ENCODE results near the gene ATF5. TPM values are rescaled to one million over a fixed set of nuclear protein-coding genes. Genes with fewer than 3 reads are reported as not detected.
"Not testable (repeated sequence)": the region's sequence is repeated elsewhere in the genome, so short reads cannot be mapped to it uniquely, and the experiment has no call there.

ATF5 gene
- total and polyA plus RNA-seq, 2 experiments from 2014 or later = 23.8 to 34.4 TPM

DNA sequence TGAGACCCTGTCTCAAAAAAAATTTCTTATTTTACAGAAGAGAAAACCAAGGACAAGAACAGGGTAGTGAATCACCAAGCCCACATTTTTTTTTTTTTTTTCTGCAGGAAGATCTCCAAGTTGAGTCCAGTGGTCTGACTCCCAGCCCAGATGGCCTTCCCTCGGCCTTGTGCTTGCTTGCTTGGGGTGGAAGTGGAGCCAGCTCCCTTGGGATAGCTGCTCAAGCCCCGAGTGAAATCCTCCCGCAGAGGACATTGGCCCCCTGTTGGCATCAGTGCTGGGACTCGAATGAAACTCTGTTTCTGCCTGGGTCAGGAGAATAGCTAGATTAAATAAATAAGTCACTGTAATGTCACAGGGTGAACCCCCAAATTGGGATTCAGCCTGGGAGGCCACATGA lies 9.7 kb downstream of the ATF5 start:
- no peak overlapping the region for H2AFZ ChIP-seq

DNA sequence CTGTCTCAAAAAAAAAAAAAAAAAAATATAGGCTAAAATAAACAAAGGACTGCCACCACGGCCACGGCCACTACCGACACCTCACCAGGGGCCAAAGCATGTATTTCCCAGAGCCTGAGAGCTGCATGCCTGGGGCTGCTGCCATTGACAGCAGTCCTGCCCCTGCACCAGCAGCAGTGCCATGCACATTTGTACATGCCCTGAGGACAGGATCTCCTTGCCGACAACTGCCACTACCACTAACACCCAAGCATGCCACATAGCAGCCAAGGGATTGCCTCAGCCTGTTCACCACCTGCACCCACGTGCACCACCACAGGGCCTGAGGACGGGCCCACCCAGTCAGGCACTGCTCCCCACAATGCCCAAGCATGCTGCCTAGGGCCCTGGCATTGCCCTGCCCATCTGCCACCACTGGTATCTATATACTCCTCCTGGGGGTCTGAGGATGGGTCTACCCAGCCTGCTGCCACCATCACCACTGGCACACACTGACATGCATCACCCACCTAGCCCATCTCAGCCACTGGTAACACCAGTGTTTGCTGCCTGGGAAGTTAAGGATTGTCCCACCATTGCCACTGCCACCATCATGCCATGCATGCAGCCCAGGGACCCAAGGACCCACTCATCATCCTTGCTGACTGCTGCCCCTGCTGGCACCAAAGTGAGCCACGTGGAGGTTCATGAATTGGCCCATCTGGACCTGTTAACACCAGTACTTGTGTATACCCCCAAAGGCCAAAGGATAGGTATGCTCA lies 10.9 kb downstream of the ATF5 start:
- no peak for TF ChIP-seq EZH2 (IDR thresholded peaks at IDR 0.05; ENCODE audit: borderline replicate concordance)
- Histone ChIP-seq H3K9me3 (ENCODE audit: low read depth) (no peaks in the 10 kb centered on the region), H3K79me2 (no peaks in the 10 kb centered on the region), H3K36me3 (replicated peaks; ENCODE audit: insufficient read depth, low read depth) (no peaks in the 10 kb centered on the region), H3K4me1 (ENCODE audit: insufficient read depth) (peaks cover 3% of the 10 kb centered on the region), H3K4me2 (no peak overlapping the region), H3K27me3 (no peaks in the 10 kb centered on the region), H2AFZ (no peak overlapping the region), H3K4me3 (no peak overlapping the region), H3K9me2 (replicated peaks; ENCODE audit: insufficient read depth) (no peaks in the 10 kb centered on the region), H3K27ac (no peak overlapping the region), H4K20me1 (ENCODE audit: insufficient read depth, poor library complexity, severe bottlenecking) (no peaks in the 10 kb centered on the region)
- WGBS (ENCODE audit: low lambda C conversion rate, missing lambda C conversion rate) = 76% methylated on average over 7 of the region's 7 CpGs
- DNase-seq (ENCODE audit: low spot score) = no peak

More for the DNA sequence above, 9.7 kb downstream of the ATF5 start:
- Histone ChIP-seq H4K20me1 (ENCODE audit: insufficient read depth, poor library complexity, severe bottlenecking) (no peaks in the 10 kb centered on the region), H3K36me3 (replicated peaks; ENCODE audit: insufficient read depth, low read depth) (no peaks in the 10 kb centered on the region), H3K9me2 (replicated peaks; ENCODE audit: insufficient read depth) (no peaks in the 10 kb centered on the region), H3K4me2 (no peak overlapping the region), H3K27me3 (no peaks in the 10 kb centered on the region), H3K4me1 (ENCODE audit: insufficient read depth) (peaks cover 3% of the 10 kb centered on the region), H3K79me2 (no peaks in the 10 kb centered on the region), H3K4me3 (no peak overlapping the region), H3K9me3 (ENCODE audit: low read depth) (no peaks in the 10 kb centered on the region), H3K27ac (no peak overlapping the region)
- WGBS (ENCODE audit: low lambda C conversion rate, missing lambda C conversion rate) = 92% methylated on average over 4 of the region's 4 CpGs
- TF ChIP-seq EZH2 (IDR thresholded peaks at IDR 0.05; ENCODE audit: borderline replicate concordance) = no peak
- TF ChIP-seq, protein P1, sequence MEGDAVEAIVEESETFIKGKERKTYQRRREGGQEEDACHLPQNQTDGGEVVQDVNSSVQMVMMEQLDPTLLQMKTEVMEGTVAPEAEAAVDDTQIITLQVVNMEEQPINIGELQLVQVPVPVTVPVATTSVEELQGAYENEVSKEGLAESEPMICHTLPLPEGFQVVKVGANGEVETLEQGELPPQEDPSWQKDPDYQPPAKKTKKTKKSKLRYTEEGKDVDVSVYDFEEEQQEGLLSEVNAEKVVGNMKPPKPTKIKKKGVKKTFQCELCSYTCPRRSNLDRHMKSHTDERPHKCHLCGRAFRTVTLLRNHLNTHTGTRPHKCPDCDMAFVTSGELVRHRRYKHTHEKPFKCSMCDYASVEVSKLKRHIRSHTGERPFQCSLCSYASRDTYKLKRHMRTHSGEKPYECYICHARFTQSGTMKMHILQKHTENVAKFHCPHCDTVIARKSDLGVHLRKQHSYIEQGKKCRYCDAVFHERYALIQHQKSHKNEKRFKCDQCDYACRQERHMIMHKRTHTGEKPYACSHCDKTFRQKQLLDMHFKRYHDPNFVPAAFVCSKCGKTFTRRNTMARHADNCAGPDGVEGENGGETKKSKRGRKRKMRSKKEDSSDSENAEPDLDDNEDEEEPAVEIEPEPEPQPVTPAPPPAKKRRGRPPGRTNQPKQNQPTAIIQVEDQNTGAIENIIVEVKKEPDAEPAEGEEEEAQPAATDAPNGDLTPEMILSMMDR (IDR thresholded peaks at IDR 0.05; ENCODE audit: poor library complexity) = no peak
- no peak for TF ChIP-seq EZH2phosphoT487 (IDR thresholded peaks at IDR 0.05; ENCODE audit: low read depth, severe bottlenecking, unreplicated experiment)
- DNase-seq (ENCODE audit: low spot score) = no peak

DNA sequence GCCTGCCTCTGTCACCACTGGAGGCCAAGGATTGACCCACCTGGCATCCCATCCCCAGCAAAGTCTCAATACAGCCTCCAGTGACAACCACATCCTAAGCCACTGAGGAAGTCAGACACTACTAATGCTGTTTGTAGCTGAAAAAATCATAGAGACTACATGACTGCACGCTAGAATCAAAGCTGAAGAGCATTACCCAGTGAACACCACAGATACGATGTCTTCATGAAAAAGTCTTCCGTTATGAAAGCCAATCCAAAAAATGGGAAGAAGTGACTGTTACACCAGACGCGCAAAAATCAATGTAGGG lies 11.4 kb downstream of the ATF5 start:
- Histone ChIP-seq H4K20me1 (ENCODE audit: insufficient read depth, poor library complexity, severe bottlenecking) (no peaks in the 10 kb centered on the region), H3K4me2 (no peak overlapping the region), H3K4me1 (ENCODE audit: insufficient read depth) (peaks cover 3% of the 10 kb centered on the region), H3K9me3 (ENCODE audit: low read depth) (no peaks in the 10 kb centered on the region), H3K27ac (no peak overlapping the region), H3K4me3 (no peak overlapping the region), H2AFZ (no peak overlapping the region), H3K36me3 (replicated peaks; ENCODE audit: insufficient read depth, low read depth) (no peaks in the 10 kb centered on the region), H3K79me2 (no peaks in the 10 kb centered on the region), H3K9me2 (replicated peaks; ENCODE audit: insufficient read depth) (no peaks in the 10 kb centered on the region), H3K27me3 (no peaks in the 10 kb centered on the region)
- DNase-seq (ENCODE audit: low spot score) = no peak
- WGBS (ENCODE audit: low lambda C conversion rate, missing lambda C conversion rate) = 95% methylated on average over 5 of the region's 5 CpGs
- TF ChIP-seq EZH2 (IDR thresholded peaks at IDR 0.05; ENCODE audit: borderline replicate concordance) = no peak

DNA sequence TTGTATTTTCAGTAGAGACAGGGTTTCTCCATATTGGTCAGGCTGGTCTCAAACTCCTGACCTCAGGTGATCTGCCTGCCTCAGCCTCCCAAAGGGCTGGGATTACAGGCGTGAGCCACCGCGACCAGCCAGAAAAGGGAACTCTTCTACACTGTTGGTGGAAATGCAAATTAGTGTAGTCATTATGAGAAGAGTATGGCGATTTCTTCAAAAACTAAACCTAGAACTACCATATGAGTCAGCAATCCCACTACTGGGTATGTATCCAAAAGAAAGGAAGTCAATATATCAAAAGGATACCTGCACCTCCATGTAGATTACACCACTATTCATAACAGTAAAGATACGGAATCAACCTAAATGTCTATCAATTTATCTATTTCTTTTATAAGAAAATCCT lies 15.6 kb downstream of the ATF5 start:
- H3K27me3 ChIP-seq; H3K9me3 ChIP-seq (ENCODE audit: low read depth); H3K4me2 ChIP-seq; H4K20me1 ChIP-seq (ENCODE audit: insufficient read depth, poor library complexity, severe bottlenecking); H3K36me3 ChIP-seq (replicated peaks; ENCODE audit: insufficient read depth, low read depth); H3K4me3 ChIP-seq; H2AFZ ChIP-seq; H3K4me1 ChIP-seq (ENCODE audit: insufficient read depth); H3K9me2 ChIP-seq (replicated peaks; ENCODE audit: insufficient read depth); DNase-seq (ENCODE audit: low spot score); H3K27ac ChIP-seq; H3K79me2 ChIP-seq: not testable (repeated sequence)
- 84% methylated on average over 5 of the region's 5 CpGs for WGBS (ENCODE audit: low lambda C conversion rate, missing lambda C conversion rate)

DNA sequence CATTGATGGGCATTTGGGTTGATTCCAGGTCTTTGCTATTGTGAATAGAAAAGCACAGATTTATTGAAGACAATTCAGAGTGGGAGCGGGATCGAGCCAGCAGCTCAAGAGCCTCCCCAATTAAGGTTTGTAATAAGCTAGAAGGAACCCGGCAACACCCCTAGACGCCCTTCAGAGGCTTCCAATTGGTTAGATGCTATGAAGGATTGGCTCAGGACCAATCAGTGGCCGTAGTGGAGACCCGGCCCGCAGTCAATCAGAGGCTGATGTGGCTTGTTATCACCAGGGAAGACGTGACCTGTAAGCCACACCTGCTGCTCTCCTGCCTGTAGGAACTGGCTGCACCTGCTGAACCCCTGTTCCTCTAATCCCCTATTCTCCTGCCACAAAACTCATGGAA lies 17.4 kb downstream of the ATF5 start:
- Histone ChIP-seq H3K27ac (no peak overlapping the region), H3K4me1 (ENCODE audit: insufficient read depth) (peaks cover 2% of the 10 kb centered on the region), H4K20me1 (ENCODE audit: insufficient read depth, poor library complexity, severe bottlenecking) (no peaks in the 10 kb centered on the region), H3K9me2 (replicated peaks; ENCODE audit: insufficient read depth) (no peaks in the 10 kb centered on the region), H2AFZ (no peak overlapping the region), H3K36me3 (replicated peaks; ENCODE audit: insufficient read depth, low read depth) (no peaks in the 10 kb centered on the region), H3K4me3 (no peak overlapping the region), H3K4me2 (no peak overlapping the region), H3K9me3 (ENCODE audit: low read depth) (no peaks in the 10 kb centered on the region), H3K79me2 (no peaks in the 10 kb centered on the region), H3K27me3 (no peaks in the 10 kb centered on the region)
- TF ChIP-seq, protein P1 (IDR thresholded peaks at IDR 0.05; ENCODE audit: poor library complexity) = no peak
- DNase-seq (ENCODE audit: low spot score) = no peak
- 90% methylated on average over 8 of the region's 8 CpGs for WGBS (ENCODE audit: low lambda C conversion rate, missing lambda C conversion rate)
